ENCODE data around the gene GABBR2.
"Not testable (repeated sequence)": the region's sequence is repeated elsewhere in the genome, so short reads cannot be mapped to it uniquely, and the experiment has no call there.

GABBR2 gene

GRCh38 chr9:98477884-98478283, 230.9 kb downstream of the GABBR2 start:
- DNase-seq (ENCODE audit: low read depth) = no peak

GRCh38 chr9:98472216-98472615, 236.5 kb downstream of the GABBR2 start:
- DNase-seq (ENCODE audit: low read depth) = no peak

- no peak for DNase-seq (ENCODE audit: low read depth)
These were observed 237.6 kb downstream of the GABBR2 start for GRCh38 chr9:98471185-98471584.

GRCh38 chr9:98468567-98469239, 240.0 kb downstream of the GABBR2 start:
- no peak for DNase-seq (ENCODE audit: low read depth)

GRCh38 chr9:98465799-98466198, 242.9 kb downstream of the GABBR2 start:
- no peak for DNase-seq (ENCODE audit: low read depth)

- DNase-seq (ENCODE audit: low read depth) = not testable (repeated sequence)
These were observed 244.5 kb downstream of the GABBR2 start for GRCh38 chr9:98464156-98464690.

- DNase-seq (ENCODE audit: low read depth) = no peak
These were observed 246.4 kb downstream of the GABBR2 start for GRCh38 chr9:98462310-98462709.

- no peak for DNase-seq (ENCODE audit: low read depth)
These were observed 248.0 kb downstream of the GABBR2 start for GRCh38 chr9:98460704-98461103.

- DNase-seq (ENCODE audit: low read depth) = no peak
These were observed 250.9 kb downstream of the GABBR2 start for GRCh38 chr9:98457726-98458370.

- DNase-seq (ENCODE audit: low read depth) = no peak
These were observed 252.6 kb downstream of the GABBR2 start for GRCh38 chr9:98456156-98456613.

- DNase-seq (ENCODE audit: low read depth) = peak; percentile 26
These were observed 253.2 kb downstream of the GABBR2 start for GRCh38 chr9:98455256-98456155.

- DNase-seq (ENCODE audit: low read depth) = no peak
These were observed 255.0 kb downstream of the GABBR2 start for GRCh38 chr9:98453589-98454311.

GRCh38 chr9:98451576-98451975, 257.2 kb downstream of the GABBR2 start:
- no peak for DNase-seq (ENCODE audit: low read depth)

- no peak for DNase-seq (ENCODE audit: low read depth)
These were observed 258.2 kb downstream of the GABBR2 start for GRCh38 chr9:98450496-98450895.

GRCh38 chr9:98449871-98450270, 258.9 kb downstream of the GABBR2 start:
- DNase-seq (ENCODE audit: low read depth) = no peak

GRCh38 chr9:98445576-98445975, 263.2 kb downstream of the GABBR2 start:
- DNase-seq (ENCODE audit: low read depth) = no peak

GRCh38 chr9:98444601-98445000, 264.1 kb downstream of the GABBR2 start:
- no peak for DNase-seq (ENCODE audit: low read depth)

- DNase-seq (ENCODE audit: low read depth) = no peak
These were observed 266.2 kb downstream of the GABBR2 start for GRCh38 chr9:98442541-98442940.

- no peak for DNase-seq (ENCODE audit: low read depth)
These were observed 266.6 kb downstream of the GABBR2 start for GRCh38 chr9:98442114-98442513.

GRCh38 chr9:98438666-98439065, 270.1 kb downstream of the GABBR2 start:
- DNase-seq (ENCODE audit: low read depth) = no peak

GRCh38 chr9:98437458-98438034, 271.2 kb downstream of the GABBR2 start:
- no peak for DNase-seq (ENCODE audit: low read depth)
